Measurements from ENCODE around the gene SFXN3. TPM values are rescaled to one million over a fixed set of nuclear protein-coding genes. Genes with fewer than 3 reads are reported as not detected.

SFXN3 gene, protein sequence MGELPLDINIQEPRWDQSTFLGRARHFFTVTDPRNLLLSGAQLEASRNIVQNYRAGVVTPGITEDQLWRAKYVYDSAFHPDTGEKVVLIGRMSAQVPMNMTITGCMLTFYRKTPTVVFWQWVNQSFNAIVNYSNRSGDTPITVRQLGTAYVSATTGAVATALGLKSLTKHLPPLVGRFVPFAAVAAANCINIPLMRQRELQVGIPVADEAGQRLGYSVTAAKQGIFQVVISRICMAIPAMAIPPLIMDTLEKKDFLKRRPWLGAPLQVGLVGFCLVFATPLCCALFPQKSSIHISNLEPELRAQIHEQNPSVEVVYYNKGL
- 44.9 and 78.6 TPM in 2 replicates for total RNA-seq

DNA sequence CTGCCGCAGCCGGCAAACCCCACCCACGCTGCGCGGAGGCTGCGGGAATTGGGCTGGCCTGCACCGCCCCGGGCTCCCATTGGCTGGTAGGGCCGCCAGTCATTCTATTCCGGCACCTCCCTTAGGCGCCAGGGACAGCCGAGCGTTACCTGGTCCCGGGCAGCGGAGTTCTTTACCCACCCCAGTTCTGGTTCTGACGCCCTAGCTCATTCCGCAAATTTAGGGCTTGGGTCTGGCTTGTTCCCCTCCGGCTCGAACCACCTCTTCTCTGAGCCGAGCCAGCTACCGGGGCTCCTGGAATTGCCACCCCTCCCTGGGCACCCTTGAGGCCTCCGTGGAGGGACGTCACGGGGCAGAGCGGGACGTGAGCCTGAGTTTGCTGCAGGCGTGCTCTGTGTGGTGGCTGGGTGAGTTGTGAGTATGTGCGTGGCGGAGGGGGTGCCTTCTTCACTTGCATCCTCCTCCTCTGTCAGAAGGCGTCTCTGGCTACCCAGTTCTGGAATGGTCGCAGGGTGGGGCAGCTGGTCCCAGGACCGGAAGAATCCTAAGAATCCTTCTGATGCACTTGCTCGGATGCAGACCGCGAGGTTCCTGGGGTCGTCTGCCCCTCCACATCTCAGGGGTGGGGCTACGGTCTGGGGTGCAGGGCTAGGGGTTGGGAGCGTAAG is at the start of gene SFXN3, which contains the start of gene PDZD7:
SFXN3 (plus strand) TSS at position 107 of the 668 bp plus-strand sequence. CDS start 3,461 bp downstream, outside the sequence.
PDZD7 (minus strand) TSS at position 2 of the 668 bp plus-strand sequence. CDS start 910 bp downstream, outside the sequence.

DNA sequence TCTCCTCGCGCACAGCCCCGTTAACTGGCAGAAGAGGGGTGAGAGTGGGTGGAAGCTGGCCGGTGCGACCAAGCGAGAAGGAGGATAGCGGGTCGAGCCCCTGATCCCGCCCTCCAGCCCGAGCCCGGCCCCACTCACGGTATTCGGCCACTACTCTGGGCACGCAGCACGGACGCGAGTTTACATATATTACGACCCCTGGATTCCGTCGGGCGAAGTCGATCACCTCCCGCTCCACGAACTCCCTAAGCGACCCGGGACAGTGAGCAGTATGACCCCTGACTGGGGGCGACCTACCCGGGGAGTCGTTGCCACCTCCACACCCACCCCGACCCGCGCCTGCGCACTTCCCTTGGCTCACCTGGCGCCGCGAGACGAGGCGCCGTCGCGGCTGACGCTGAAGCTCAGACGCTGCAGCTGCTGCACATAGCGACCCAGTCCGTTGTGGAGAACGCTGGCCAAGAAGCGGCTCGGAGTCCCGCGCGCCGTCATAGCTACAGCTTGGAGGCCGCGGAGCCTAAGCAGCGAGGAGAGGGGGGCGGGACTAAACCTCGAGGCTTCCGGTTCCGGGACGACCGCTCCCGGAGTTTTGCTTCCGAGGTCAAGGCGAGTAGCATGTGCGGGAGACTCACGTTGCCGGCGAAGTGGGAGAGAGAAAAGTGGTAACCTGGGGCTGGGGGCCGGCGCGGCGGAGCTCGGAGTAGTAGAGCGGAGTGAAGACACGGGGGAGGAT is 43.9 kb upstream of the SFXN3 start, which contains the start of the genes MRPL43 and TWNK:
MRPL43 (minus strand) TSS at position 546 of the 733 bp plus-strand sequence; CDS start at position 492, 54 bp downstream.
TWNK (plus strand) TSS at position 592 of the 733 bp plus-strand sequence. CDS start 668 bp downstream, outside the sequence.

DNA sequence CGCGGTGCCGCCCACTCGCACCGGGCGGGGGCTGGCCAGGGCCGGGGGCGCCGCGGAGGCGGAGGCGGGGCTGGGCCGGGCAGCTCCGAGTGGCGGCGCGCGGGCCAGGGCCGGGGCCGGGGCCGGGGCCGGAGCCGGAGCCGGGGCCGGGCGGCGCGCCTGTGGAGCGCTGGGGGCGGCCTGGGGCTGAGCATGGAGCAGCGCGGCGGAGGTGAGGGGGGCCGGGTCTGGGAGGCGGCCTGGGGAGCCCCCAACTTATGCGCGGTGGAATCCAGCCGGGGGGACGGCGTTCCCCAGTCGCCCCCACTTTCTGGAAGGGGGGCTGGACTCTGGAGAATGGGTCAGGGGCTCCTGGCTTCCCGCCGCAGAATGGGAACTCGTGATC is 31.3 kb upstream of the SFXN3 start, which contains the start of gene LZTS2:
LZTS2 (plus strand) TSS at position 67 of the 385 bp plus-strand sequence. CDS start 2,731 bp downstream, outside the sequence.

DNA sequence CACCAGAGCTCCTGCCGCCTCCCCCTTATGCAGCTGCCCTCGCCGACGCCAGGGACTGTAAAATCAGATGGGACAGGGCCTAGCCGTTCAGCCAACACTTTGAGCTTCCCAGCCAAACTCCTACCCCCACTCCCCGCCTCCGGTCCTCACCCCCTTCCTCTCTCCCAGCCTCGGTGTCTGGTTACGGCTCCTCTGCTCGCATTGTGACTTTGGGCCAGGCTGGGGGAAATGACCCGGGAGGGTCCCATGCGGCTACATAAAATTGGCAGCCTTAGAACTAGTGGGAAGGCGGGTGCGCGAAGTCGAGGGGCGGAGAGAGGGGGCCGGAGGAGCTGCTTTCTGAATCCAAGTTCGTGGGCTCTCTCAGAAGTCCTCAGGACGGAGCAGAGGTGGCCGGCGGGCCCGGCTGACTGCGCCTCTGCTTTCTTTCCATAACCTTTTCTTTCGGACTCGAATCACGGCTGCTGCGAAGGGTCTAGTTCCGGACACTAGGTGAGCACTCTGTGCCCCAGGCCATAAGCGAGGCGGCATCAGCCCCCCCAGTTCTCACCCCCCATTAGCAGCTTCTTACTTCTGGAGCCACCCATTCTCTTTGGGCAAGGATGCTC is 30.7 kb downstream of the SFXN3 start, which contains the start of gene KAZALD1:
KAZALD1 (plus strand) TSS at position 366 of the 608 bp plus-strand sequence. CDS start 604 bp downstream, outside the sequence.

Other genes starting within 250 kb of the SFXN3 start
- 35.3 and 42.6 TPM in 2 replicates for gene SLF2, start 118.3 kb upstream of the SFXN3 start, total RNA-seq
- 0.38 and 0.56 TPM in 2 replicates for gene SEMA4G, start 61.7 kb upstream of the SFXN3 start, total RNA-seq
- gene MRPL43, start 43.7 kb upstream of the SFXN3 start, total RNA-seq = 44.8 and 63.8 TPM in 2 replicates
- gene TWNK, start 43.7 kb upstream of the SFXN3 start, total RNA-seq = 5.9 and 9.8 TPM in 2 replicates
- gene LZTS2, start 31.4 kb upstream of the SFXN3 start, total RNA-seq = 89.9 and 106 TPM in 2 replicates
- 1.3 and 3.1 TPM in 2 replicates for gene PDZD7, start 105 bp upstream of the SFXN3 start, total RNA-seq
- 22.4 and 29.6 TPM in 2 replicates for gene KAZALD1, start 30.8 kb downstream of the SFXN3 start, total RNA-seq
- gene TLX1, start 100.1 kb downstream of the SFXN3 start, total RNA-seq = not detected in 2 replicates
- not detected in 2 replicates for gene LBX1, start 198.2 kb downstream of the SFXN3 start, total RNA-seq

Data from regular cardiac myocyte (primary cell).